NOMO-1 treated with DMSO at 0.1 percent for 48 hours (cell line): ENCODE data around the gene DOP1B.
"Not testable (repeated sequence)": the region's sequence is repeated elsewhere in the genome, so short reads cannot be mapped to it uniquely, and the experiment has no call there.

ENCODE experiments used
- DNase-seq: peaks from one replicate; lab custom pipeline; 2025; ENCODE audit not compliant: unreplicated experiment; lab: John Stamatoyannopoulos, UW

Gene DOP1B, protein sequence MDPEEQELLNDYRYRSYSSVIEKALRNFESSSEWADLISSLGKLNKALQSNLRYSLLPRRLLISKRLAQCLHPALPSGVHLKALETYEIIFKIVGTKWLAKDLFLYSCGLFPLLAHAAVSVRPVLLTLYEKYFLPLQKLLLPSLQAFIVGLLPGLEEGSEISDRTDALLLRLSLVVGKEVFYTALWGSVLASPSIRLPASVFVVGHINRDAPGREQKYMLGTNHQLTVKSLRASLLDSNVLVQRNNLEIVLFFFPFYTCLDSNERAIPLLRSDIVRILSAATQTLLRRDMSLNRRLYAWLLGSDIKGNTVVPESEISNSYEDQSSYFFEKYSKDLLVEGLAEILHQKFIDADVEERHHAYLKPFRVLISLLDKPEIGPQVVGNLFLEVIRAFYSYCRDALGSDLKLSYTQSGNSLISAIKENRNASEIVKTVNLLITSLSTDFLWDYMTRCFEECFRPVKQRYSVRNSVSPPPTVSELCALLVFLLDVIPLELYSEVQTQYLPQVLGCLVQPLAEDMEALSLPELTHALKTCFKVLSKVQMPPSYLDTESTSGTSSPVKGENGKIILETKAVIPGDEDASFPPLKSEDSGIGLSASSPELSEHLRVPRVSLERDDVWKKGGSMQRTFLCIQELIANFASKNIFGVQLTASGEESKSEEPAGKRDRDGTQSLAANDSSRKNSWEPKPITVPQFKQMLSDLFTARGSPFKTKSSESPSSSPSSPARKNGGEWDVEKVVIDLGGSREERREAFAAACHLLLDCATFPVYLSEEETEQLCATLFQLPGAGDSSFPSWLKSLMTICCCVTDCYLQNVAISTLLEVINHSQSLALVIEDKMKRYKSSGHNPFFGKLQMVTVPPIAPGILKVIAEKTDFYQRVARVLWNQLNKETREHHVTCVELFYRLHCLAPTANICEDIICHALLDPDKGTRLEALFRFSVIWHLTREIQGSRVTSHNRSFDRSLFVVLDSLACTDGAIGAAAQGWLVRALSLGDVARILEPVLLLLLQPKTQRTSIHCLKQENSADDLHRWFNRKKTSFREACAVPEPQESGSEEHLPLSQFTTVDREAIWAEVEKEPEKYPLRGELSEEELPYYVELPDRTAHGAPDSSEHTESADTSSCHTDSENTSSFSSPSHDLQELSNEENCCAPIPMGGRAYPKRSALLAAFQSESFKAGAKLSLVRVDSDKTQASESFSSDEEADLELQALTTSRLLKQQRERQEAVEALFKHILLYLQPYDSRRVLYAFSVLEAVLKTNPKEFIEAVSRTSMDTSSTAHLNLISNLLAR (N-terminal part only)

DNA sequence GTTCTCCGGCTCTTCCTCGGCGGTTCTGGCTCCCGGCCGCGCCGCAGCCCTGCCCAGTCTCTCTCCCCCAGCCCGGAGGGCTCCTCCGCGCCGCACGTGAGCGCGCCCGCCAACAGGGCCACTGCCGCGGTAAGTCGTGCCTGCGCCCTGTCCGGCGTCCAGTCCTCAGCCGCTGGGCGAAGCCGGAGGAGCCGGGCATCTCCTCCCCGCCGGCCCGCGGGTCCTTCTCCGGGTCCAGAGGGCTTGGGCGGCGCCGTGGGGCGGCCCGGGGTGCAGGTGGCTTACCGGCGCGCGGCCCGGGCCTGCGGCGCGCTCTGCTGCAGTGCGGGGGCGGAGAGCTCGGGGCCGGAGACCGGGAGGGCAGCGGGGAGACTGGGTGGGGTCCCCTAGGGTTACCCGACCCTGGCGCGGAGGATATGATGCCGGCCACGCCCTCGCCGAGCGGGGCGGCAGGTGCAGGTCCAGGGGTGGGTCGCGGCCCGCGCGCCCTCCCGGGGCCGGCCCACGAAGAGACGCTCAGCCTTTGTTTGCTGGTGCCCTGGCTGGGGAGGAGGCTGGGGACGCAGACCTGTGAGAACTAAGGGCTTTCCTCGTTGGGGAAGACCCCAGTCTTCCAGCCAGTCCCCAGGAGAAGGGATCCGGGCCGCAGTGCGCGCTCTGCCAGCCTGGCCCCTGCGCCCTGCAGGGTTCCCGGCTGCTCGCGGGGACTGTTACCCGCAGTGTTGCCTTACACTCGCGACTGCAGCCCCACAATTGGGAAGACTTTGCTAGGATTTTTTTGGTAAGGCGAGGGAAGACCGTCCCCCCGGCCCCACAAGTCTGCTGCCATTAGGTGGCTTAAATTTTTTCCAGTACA is at the start of gene DOP1B:
Gene DOP1B, plus strand, starts transcription at position 10 of the 856 bp plus-strand sequence. CDS start 7,910 bp downstream, outside the sequence.
- peak; percentile 27 for DNase-seq

DNA sequence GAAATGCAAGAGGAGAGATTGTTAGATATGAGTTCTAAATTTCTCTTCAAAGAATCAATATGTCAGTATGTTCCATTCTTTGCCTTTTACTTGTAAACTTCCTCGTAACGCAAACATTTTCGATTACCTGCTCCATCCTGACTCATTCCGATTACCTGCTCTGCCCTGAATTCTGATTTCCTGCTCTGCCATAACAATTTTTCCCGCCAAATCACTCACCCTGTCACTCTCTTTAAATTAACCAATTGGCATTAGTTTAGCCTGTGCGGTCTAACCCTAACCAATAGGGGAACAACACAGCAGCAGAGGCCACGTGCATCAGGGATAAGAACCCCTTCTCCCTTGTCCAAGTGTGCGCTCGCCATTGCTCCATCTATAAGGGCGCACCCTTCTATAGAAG is 46.8 kb upstream of the DOP1B start:
- no peak for DNase-seq

DNA sequence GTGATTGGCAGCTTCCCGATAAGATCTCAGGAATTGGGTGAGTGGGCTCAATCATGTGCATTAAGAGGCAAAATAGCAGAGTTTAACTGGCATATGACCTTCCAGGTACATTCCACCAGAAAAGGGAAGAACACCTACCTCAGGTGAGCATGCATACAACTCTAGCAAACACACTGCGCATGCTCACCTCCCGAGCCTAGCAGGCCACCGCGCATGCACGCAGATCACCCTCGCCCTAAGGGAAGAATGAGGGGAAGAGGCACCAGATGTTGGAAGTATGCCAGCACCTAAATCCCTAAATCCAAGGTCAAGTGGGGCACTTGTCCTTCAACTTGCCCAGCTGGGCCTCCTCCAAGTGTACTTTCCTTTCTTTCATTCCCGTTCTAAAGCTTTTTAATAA is 45.4 kb upstream of the DOP1B start:
- no peak for DNase-seq

DNA sequence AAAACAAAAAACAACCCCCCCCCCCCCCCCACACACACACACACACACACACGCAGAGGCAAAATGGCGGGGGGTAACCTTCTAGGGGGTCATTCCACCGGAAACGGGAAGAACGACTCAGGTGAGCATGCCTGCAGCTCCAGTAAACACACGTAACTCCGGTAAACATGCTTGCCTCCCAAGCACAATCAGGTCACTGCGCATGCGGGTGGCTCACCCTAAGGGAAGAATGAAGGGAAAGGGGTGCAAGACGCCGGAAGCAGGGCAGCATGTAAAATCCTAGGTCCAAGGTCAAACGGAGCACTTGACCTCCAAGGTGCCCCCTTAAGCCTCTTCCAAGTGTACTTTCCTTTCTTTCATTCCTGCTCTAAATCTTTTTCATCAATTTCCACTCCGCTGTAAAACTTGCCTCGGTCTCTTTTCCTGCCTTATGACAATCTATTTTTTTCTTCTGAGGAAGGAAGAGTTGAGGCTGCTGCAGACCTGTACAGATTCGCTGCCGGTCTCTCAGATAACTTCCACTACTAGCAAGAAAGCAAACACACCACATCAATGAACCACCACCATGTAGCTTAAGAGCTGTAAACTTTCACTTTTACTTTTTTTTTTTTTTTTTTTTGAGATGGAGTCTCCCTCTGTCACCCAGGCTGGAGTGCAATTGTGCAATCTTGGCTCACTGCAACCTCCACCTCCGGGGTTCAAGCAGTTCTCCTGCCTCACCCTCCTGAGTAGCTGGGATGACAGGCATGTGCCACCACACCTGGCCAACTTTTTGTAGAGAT is 42.8 kb upstream of the DOP1B start:
- peak; percentile 29 for DNase-seq

DNA sequence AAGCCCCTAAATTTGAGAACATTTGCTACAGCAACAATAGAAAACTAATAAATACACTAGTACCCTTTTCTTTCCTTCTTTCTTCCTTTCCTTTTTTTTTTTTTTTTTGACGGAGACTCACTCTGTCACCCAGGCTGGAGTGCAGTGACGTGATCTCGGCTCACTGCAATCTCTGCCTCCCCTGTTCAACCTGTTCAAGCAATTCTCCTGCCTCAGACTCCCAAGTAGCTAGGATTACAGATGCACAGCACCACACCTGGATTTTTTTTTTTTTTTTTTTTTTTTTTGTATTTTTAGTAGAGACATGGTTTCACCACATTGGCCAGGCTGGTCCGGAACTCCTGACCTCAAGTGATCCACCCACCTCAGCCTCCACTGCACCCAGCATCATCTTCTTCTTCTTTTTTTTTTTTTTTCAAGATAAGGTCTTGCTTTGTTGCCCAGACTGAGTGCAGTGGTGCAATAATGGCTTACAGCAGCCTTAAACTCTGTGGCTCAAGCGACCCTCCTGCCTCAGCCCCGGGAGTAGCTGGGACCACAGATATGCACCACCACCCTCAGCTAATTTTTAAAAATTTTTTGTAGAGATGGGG is 41.4 kb upstream of the DOP1B start:
- peak; percentile 39 for DNase-seq

DNA sequence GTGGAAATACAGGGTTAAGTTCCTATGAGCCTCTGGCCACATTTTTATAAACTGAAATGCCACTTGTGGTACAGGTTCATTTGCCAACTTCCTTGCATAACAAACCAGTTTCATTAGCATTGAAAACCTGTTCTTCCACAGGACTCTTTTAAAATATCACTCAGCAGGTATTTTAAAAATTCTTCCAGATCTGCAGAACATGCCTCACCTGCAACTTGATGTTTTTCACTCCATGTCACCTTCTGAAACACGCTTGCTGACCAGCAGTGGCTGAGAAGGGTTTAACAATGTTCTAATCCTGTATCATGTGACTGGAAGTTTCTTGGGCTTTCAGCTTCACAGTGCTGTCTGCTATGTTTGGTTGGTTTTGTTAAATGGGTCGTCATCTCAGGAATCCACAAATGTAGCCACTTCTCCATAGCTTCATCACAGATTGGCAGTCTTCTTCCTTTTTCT is 39.3 kb upstream of the DOP1B start:
- peak; percentile 17 for DNase-seq

DNA sequence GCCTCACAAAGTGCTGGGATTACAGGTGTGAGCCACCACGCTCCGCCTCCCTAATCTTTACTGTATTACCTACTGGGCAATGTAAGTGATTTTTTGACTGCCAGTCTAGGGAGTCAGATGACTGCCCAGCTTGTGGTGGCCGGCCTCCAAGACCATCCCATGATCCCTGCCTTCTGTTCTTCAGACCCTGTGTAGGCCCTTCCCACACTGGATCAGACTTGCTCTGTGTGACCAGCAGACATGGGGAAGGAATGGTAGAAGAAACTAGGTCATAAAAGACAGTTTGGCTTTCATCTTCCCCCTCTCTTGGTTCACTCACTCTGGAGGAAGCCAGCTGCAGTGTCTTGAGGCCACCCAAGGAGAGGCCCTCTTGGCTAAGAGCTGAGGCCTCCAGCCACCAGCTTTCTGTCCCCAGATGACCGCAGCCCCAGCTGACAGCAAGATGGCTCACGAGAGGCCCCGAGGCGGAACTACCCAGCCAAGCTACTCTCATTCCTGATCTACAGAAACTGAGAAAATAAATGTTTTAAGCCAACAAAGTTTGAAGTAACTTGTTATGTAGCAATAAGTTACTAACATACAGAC is 36.2 kb upstream of the DOP1B start:
- peak; percentile 91 for DNase-seq

DNA sequence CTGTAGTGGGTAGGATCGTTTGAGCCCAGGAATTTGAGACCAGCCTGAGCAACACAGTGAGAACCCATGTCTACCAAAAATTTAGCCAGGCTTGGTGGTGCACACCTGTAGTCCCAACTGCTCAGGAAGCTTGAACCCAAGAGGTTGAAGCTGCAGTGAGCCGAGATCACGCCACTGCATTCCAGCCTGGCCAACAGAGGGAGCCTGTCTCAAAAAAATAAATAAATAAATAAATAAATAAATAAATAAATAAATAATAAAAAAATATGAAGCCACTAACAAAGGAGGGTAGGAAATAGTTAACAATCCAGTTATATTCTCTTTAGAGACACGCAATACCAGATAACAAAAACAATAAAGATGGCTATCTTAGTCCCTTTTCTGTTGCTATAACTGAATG is 33.6 kb upstream of the DOP1B start:
- no peak for DNase-seq

DNA sequence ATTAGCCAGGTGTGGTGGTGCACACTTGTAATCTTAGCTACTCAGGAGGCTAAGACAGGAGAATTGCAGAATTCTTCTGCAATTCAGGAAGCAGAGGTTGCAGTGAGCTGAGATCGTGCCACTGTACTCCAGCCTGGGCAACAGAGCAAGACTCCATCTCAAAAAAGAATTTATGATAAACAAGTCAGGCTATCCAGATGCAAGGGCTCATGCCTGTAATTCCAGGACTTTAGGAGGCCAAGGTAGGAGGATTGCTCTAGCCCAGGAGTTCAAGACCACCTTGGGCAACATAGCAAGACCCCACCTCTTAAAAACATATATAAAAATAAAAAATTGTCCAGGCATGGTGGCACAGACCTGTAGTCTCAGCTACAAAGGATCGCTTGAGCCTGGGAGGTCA is 32.2 kb upstream of the DOP1B start:
- no peak for DNase-seq

DNA sequence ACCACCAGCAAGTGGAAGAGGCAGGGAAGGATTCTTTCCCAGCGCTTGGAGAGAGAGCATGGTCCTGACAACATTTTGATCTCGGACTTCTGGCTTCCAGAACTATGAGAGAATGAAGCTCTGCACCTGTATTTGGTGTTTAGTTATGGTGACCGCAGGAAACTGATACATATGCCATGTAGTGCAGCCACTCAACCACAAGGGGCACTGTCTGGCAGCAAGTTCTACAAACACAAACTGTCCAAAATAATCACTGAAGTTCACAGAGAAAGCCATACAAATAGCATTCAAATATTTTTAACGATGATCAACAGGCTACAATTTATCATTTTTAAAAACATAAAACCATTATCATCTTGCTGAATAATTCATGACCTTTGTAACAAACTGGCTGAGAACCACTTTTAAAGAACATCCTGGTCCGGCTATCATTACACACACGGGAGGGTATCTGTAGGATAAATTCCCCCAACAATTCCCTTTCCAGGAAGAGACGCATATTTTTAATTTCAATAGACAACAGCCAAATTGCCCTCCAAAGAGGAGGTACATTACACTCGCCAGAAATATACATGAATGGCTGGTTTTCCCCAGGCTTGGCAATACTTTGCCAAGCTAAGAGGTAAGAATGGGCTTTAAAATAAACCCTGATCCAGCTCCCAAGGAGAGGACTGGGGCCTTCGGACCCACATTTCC is 31.0 kb upstream of the DOP1B start:
- DNase-seq: peak; percentile 39

DNA sequence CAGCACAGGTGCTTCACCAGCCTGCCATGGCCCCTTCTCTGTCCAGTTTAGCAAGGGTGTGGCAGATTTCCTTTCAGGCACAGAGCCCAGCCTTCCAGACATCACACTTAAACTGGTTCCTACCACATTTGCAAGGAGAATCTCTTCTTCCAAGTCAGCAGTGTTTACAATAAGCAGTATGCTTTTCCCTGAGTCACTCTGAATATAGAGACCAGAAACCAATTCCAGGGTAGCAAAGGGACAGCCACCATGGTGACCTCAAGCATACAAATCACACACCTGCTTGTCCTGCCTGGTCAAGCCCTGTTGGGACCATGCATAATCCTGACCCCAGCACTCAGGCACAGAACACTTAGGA is 30.4 kb upstream of the DOP1B start:
- no peak for DNase-seq

DNA sequence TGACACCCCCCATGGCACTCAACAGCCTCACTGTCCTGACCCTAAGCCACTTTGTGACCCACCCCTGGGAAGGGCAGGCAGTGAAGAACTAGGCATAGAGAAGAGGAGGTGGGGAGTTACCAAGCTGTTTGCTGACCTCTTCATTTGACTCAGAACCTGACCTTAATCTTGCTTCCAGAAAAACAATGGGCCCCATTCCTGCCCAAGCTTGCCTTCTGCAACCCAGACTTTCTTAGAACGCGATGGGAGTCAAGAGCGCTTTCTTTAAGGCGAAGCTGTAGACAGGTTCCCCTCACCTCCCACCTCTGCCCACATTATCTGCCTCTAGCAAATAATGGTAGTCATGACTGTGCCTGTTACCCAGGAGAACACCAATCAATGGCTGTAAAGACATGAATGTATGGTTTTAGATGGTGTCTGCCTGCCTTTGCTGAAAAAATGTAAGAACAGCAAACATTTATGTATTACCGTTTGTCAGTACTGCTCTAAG is 30.0 kb upstream of the DOP1B start:
- DNase-seq: no peak

DNA sequence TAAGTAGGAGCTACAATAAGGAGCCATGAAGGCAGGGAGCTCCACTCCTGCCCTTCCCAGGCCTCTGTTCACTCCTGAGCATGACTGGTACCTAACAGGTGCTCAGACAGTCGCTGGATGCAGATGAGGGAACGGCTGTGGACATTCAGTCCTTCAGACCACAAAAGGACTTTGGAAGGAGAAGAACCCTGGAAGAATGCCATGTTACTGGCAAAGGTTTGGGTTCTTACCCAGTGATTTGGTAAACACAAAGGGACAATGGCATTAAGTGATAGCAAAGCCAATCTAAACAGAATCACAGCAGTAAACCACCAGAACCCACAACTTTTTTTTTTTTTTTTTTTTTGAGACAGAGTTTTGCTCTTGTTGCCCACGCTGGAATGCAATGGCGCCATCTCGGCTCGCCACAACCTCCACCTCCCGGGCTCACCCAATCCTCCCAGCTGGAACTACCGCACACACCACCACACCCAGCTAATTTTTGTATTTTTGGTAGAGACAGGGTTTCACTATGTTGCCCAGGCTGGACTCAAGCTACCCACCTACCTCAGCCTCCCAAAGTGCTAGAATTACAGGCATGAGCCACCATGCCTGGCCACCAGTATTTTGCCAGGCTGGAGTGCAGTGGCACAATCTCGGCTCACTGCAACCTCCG is 29.2 kb upstream of the DOP1B start:
- DNase-seq: no peak

DNA sequence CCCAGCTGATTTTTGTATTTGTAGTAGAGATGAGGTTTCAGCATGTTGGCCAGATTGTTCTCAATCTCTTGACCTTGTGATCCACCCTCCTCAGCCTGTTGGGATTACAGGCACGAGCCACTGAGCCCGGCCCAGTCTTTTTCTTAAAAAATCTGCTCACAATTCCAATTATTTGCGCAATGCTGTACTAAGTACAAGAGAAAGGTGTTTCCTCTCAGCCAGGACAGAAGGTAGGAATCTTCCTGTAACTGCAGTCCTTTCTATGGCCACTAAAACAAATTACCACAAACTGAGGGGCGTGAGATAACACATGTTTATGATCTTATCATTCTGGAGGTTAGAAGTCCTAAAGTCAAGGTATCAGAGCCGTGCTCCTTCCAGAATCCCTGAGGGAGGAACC is 28.6 kb upstream of the DOP1B start:
- DNase-seq: no peak

DNA sequence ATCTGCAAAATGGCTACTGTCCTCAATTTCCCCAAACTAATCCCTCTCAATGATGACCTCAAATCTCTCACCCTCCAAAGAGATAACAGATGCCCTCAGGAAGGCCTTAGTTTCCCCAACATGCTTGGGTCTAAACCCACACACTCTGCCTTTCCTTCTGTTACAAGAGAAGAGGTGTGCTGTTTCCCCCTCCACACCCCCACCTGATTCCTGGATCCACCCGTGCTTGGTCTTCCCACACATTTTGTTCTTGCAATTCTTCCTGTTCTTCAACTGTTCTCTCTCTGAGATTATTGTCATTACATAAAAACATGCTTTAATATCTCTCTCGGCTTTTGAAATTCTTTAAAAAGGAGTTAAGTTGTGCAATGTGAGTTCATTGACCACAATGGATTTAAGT is 27.4 kb upstream of the DOP1B start:
- peak; percentile 34 for DNase-seq

DNA sequence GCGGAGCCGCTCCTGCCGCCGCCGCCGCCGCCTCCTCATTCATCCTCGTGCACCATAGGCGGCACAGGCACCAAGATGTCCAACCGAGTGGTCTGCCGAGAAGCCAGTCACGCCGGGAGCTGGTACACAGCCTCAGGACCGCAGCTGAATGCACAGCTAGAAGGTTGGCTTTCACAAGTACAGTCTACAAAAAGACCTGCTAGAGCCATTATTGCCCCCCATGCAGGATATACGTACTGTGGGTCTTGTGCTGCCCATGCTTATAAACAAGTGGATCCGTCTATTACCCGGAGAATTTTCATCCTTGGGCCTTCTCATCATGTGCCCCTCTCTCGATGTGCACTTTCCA is 26.2 kb upstream of the DOP1B start:
- DNase-seq: not testable (repeated sequence)

DNA sequence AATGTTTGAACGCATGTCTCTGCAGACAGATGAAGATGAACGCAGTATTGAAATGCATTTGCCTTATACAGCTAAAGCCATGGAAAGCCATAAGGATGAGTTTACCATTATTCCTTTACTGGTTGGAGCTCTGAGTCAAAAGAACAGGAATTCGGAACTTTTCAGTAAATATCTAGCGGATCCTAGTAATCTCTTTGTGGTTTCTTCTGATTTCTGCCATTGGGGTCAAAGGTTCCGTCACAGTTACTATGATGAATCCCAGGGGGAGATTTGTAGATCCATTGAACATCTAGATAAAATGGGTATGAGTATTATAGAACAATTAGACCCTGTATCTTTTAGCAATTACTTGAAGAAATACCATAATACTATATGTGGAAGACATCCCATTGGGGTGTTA is 25.8 kb upstream of the DOP1B start:
- not testable (repeated sequence) for DNase-seq

DNA sequence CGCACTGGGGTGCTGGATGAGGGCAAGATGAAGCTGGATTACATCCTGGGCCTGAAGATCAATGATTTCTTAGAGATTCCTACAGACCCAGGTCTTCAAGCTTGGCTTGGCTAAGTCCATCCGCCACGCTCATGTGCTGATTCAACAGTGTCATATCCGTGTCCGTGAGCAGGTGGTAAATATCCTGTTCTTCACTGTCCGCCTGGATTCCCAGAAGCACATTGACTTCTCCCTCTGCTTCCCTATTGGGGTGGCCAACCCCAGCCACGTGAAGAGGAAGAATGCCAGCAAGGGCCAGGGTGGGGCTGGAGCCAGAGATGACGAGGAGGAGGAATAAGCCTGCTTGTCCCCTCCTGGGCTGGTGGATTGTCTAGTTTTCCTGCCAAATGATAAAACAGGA is 23.9 kb upstream of the DOP1B start:
- no peak for DNase-seq
